OCI-LY1 (cell line): ENCODE results near the gene PAX9.
"Not testable (repeated sequence)": the region's sequence is repeated elsewhere in the genome, so short reads cannot be mapped to it uniquely, and the experiment has no call there.

Experiments
- H2AFZ ChIP-seq: fragments of 200-600 bp; sonication (generic), shearing (Covaris generic); 2 replicates; pipeline ENCODE4 v1.6.0; 2014; ENCODE audit warnings: antibody characterized with exemption, mild to moderate bottlenecking, low read length
- H3F3A ChIP-seq: fragments of 200-600 bp; sonication (generic), shearing (Covaris generic); 2 replicates; pipeline ENCODE4 v1.6.0; 2014; ENCODE audit warnings: mild to moderate bottlenecking, antibody characterized with exemption, low read length, moderate library complexity; ENCODE audit not compliant: insufficient read depth
- H3K27ac ChIP-seq: fragments of 200-600 bp; sonication (generic); 2 replicates; pipeline ENCODE4 v1.5.1; 2014; ENCODE audit warnings: low read length, mixed run types, mild to moderate bottlenecking, low read depth; ENCODE audit not compliant: poor library complexity, severe bottlenecking
- H3K27me3 ChIP-seq: fragments of 200-600 bp; sonication (generic); 2 replicates; pipeline ENCODE4 v1.6.0; 2014; ENCODE audit warnings: antibody characterized with exemption, mild to moderate bottlenecking, low read length, moderate library complexity; ENCODE audit not compliant: insufficient read depth
- H3K36me3 ChIP-seq: fragments of 200-600 bp; sonication (generic); 2 replicates; pipeline ENCODE4 v1.6.1; 2014; ENCODE audit warnings: mild to moderate bottlenecking, antibody characterized with exemption, low read length, moderate library complexity, mixed read lengths; ENCODE audit not compliant: insufficient read depth
- H3K4me1 ChIP-seq: fragments of 200-600 bp; sonication (generic); 2 replicates; pipeline ENCODE4 v1.5.1; 2014; ENCODE audit warnings: mild to moderate bottlenecking, low read length, moderate library complexity; ENCODE audit not compliant: insufficient read depth, severe bottlenecking
- H3K4me2 ChIP-seq: fragments of 200-600 bp; sonication (generic), shearing (Covaris generic); 2 replicates; pipeline ENCODE4 v1.6.1; 2014; ENCODE audit warnings: low read length
- H3K4me3 ChIP-seq: fragments of 200-600 bp; sonication (generic); 2 replicates; pipeline ENCODE4 v1.5.1; 2014; ENCODE audit warnings: low read length, low read depth, mild to moderate bottlenecking, mixed read lengths; ENCODE audit not compliant: poor library complexity, severe bottlenecking
- H3K79me2 ChIP-seq: fragments of 200-600 bp; shearing (Covaris generic); 2 replicates; pipeline ENCODE4 v1.6.1; 2016; ENCODE audit warnings: mixed run types, low read length, mixed read lengths; ENCODE audit not compliant: insufficient read depth
- H3K9ac ChIP-seq: fragments of 200-600 bp; sonication (generic), shearing (Covaris generic); 2 replicates; pipeline ENCODE4 v1.6.1; 2014; ENCODE audit warnings: mild to moderate bottlenecking, low read length, mixed read lengths
- H3K9me2 ChIP-seq: fragments of 200-600 bp; sonication (generic), shearing (Covaris generic); 2 replicates; pipeline ENCODE4 v1.6.1; 2014; ENCODE audit warnings: low read depth, mild to moderate bottlenecking, low read length, mixed read lengths
- H3K9me3 ChIP-seq: fragments of 200-600 bp; shearing (Covaris generic); 2 replicates; pipeline ENCODE4 v1.6.1; 2014; ENCODE audit warnings: low read length, mixed read lengths
- H4K20me1 ChIP-seq: fragments of 200-600 bp; sonication (generic), shearing (Covaris generic); 2 replicates; pipeline ENCODE4 v1.6.0; 2016; ENCODE audit warnings: mild to moderate bottlenecking, low read length; ENCODE audit not compliant: insufficient read depth
- EZH2 ChIP-seq: fragments of 200-600 bp; sonication (generic), shearing (Covaris generic); IDR thresholded peaks from 2 replicates; pipeline ENCODE4 v1.8.0; 2017; ENCODE audit warnings: borderline replicate concordance, mixed run types, mild to moderate bottlenecking, antibody characterized with exemption, low read length, moderate library complexity, mixed read lengths
- TF ChIP-seq, protein P1 (sequence below): fragments of 200-600 bp; sonication (generic), shearing (Covaris generic); IDR thresholded peaks from 2 replicates; pipeline ENCODE4 v1.5.1; 2017; ENCODE audit warnings: mild to moderate bottlenecking, antibody characterized with exemption, low read length, moderate library complexity, mixed read lengths

PAX9 gene

DNA sequence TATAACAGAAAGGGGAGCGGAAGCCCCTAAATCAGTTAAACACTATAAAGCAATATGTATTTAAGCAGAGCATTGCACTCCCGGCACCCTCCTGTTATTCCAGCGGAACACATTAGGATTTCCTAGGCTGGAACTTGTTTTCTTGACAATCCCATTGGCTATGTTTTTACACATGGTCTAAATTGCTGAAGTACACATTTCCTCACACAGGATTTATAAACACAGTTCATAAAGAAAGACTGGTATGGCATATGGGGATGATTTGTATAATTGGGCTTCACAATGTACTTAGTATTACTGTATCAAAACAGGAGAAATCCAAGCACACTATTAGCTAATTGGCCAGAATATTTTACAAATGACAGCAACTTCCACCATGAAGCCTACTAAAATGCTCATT is 23.3 kb downstream of the PAX9 start:
- Histone ChIP-seq H3K9me3 (no peaks in the 10 kb centered on the region), H3K27me3 (no peaks in the 10 kb centered on the region), H3K4me2 (no peak overlapping the region), H3K4me1 (no peaks in the 10 kb centered on the region), H3F3A (no peaks in the 10 kb centered on the region), H3K4me3 (no peak overlapping the region), H3K9me2 (no peaks in the 10 kb centered on the region), H4K20me1 (no peaks in the 10 kb centered on the region), H2AFZ (no peak overlapping the region), H3K9ac (no peak overlapping the region), H3K27ac (no peak overlapping the region), H3K79me2 (no peaks in the 10 kb centered on the region), H3K36me3 (no peaks in the 10 kb centered on the region)
- TF ChIP-seq, protein P1, sequence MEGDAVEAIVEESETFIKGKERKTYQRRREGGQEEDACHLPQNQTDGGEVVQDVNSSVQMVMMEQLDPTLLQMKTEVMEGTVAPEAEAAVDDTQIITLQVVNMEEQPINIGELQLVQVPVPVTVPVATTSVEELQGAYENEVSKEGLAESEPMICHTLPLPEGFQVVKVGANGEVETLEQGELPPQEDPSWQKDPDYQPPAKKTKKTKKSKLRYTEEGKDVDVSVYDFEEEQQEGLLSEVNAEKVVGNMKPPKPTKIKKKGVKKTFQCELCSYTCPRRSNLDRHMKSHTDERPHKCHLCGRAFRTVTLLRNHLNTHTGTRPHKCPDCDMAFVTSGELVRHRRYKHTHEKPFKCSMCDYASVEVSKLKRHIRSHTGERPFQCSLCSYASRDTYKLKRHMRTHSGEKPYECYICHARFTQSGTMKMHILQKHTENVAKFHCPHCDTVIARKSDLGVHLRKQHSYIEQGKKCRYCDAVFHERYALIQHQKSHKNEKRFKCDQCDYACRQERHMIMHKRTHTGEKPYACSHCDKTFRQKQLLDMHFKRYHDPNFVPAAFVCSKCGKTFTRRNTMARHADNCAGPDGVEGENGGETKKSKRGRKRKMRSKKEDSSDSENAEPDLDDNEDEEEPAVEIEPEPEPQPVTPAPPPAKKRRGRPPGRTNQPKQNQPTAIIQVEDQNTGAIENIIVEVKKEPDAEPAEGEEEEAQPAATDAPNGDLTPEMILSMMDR, result no peak
- no peak for TF ChIP-seq EZH2

DNA sequence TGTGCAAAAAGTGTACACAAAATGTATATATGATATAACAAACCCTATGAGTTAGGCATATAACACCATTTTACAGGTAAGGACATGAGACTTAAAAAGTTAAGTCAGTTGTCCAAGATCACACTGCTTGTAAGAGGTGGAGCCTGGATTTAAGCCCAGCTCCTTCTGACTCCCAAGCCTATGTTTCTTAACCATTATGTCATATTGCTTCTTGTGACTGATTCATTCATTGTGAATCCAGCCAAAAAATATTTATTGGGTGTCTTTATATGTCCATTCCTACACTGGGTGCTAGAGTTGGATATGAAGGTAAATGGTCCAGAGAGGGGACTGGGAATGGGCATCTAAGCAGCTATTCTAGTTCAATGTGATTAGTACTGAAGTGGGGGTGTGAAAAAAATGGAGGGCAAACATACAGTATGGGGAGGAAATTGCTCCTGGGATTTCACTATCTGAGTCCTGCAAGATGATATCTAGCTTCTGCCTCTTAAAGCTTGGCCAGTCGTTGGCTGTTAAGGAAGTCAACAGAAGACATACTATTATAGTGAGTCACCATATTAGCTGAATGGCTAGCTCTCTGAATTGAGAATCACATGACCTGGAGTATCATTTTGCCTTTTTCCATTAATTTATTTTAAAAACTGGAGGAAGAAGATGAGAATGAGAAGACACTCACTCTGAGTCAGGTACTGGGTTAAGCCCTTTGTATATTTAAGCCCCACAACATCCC is 28.8 kb downstream of the PAX9 start:
- H3K27ac ChIP-seq, result no peak overlapping the region
- H3F3A ChIP-seq, result no peaks in the 10 kb centered on the region
- H3K4me1 ChIP-seq, result no peaks in the 10 kb centered on the region
- no peak for TF ChIP-seq EZH2
- TF ChIP-seq, protein P1, result no peak
- no peak overlapping the region for H3K9ac ChIP-seq
- no peaks in the 10 kb centered on the region for H3K9me3 ChIP-seq
- no peaks in the 10 kb centered on the region for H3K9me2 ChIP-seq
- H3K36me3 ChIP-seq, result no peaks in the 10 kb centered on the region
- no peak overlapping the region for H3K4me2 ChIP-seq
- no peak overlapping the region for H3K4me3 ChIP-seq
- no peaks in the 10 kb centered on the region for H3K27me3 ChIP-seq
- no peaks in the 10 kb centered on the region for H3K79me2 ChIP-seq
- H4K20me1 ChIP-seq, result no peaks in the 10 kb centered on the region
- no peak overlapping the region for H2AFZ ChIP-seq

DNA sequence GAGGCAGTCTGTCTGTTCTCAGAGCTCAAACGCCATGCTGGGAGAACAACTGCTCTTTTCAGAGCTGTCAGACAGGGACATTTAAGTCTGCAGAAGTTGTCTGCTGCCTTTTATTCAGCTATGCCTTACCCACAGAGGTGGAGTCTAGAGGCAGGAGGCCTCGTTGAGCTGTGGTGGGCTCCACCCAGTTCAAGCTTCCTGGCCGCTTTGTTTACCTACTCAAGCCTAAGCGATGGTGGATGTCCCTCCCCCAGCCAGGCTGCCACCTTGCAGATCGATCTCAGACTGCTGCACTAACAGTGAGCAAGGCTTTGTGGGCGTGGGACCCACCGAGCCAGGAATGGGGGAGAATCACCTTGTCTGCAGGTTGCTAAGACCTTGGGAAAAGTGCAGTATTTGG is 37.8 kb downstream of the PAX9 start:
- not testable (repeated sequence) for H3K9me2 ChIP-seq, H3K79me2 ChIP-seq, H3K4me2 ChIP-seq, H3K36me3 ChIP-seq, H2AFZ ChIP-seq, H3K9ac ChIP-seq, H3F3A ChIP-seq, H3K4me1 ChIP-seq, H3K27ac ChIP-seq, H3K4me3 ChIP-seq, H3K9me3 ChIP-seq, H3K27me3 ChIP-seq, H4K20me1 ChIP-seq

DNA sequence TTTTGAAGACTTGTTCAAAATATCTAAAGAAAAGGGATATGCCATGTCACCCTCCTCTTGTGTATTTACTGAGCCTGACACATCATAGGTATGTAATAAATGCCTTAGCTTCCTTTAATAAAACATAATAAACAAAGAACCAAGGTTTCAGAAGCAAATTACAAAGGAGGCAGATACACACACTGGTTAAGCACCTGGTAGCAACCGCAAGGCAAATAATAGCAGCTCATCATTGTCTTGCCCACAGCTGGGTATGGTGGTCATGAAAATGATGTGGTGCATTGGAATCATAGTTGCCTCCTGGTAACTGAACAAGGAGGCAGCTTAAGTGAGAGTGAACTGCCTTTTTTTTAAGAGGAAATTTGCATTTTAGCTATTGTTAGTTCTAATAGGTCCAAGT is 39.0 kb downstream of the PAX9 start:
- H3K4me2 ChIP-seq, result no peak overlapping the region
- no peak for TF ChIP-seq EZH2
- TF ChIP-seq, protein P1, result no peak
- no peak overlapping the region for H3K9ac ChIP-seq

More for the DNA sequence above, 39.0 kb downstream of the PAX9 start:
- no peaks in the 10 kb centered on the region for H3F3A ChIP-seq
- no peaks in the 10 kb centered on the region for H4K20me1 ChIP-seq
- no peaks in the 10 kb centered on the region for H3K9me2 ChIP-seq
- no peaks in the 10 kb centered on the region for H3K79me2 ChIP-seq
- no peak overlapping the region for H2AFZ ChIP-seq
- H3K9me3 ChIP-seq, result no peaks in the 10 kb centered on the region
- no peak overlapping the region for H3K27ac ChIP-seq
- no peaks in the 10 kb centered on the region for H3K27me3 ChIP-seq
- H3K36me3 ChIP-seq, result no peaks in the 10 kb centered on the region
- H3K4me3 ChIP-seq, result no peak overlapping the region
- H3K4me1 ChIP-seq, result no peaks in the 10 kb centered on the region
